BE2C (cell line): ENCODE data around the gene GRIK1.

ENCODE experiments used
- DNase-seq: peaks from one replicate; pipeline ENCODE4 v3.0.0-alpha.2; 2020
- H3K27me3 ChIP-seq: fragments of 250-450 bp; sonication (Bioruptor Pico); 2 replicates; pipeline ENCODE4 v1.5.1; 2020; ENCODE audit warnings: mild to moderate bottlenecking
- H3K36me3 ChIP-seq: fragments of 250-450 bp; sonication (Bioruptor Pico); 2 replicates; pipeline ENCODE4 v1.5.1; 2020; ENCODE audit warnings: mild to moderate bottlenecking
- H3K4me1 ChIP-seq: fragments of 250-450 bp; sonication (Bioruptor Pico); 2 replicates; pipeline ENCODE4 v1.5.1; 2020
- H3K4me3 ChIP-seq: 2 replicates; pipeline ENCODE4 v1.5.1; 2011; ENCODE audit warnings: low read depth, low read length
- H3K9me3 ChIP-seq: fragments of 250-450 bp; sonication (Bioruptor Pico); 2 replicates; pipeline ENCODE4 v1.5.1; 2020
- TF ChIP-seq, protein P1 (sequence below): IDR thresholded peaks from 2 replicates; pipeline ENCODE4 v1.5.1; 2012; ENCODE audit warnings: mild to moderate bottlenecking, low read depth, low read length

The GRIK1 gene

GRCh38 chr21:29642551-29643245, 297.1 kb downstream of the GRIK1 start:
- no peaks in the 10 kb centered on the region for H3K9me3 ChIP-seq

DNA sequence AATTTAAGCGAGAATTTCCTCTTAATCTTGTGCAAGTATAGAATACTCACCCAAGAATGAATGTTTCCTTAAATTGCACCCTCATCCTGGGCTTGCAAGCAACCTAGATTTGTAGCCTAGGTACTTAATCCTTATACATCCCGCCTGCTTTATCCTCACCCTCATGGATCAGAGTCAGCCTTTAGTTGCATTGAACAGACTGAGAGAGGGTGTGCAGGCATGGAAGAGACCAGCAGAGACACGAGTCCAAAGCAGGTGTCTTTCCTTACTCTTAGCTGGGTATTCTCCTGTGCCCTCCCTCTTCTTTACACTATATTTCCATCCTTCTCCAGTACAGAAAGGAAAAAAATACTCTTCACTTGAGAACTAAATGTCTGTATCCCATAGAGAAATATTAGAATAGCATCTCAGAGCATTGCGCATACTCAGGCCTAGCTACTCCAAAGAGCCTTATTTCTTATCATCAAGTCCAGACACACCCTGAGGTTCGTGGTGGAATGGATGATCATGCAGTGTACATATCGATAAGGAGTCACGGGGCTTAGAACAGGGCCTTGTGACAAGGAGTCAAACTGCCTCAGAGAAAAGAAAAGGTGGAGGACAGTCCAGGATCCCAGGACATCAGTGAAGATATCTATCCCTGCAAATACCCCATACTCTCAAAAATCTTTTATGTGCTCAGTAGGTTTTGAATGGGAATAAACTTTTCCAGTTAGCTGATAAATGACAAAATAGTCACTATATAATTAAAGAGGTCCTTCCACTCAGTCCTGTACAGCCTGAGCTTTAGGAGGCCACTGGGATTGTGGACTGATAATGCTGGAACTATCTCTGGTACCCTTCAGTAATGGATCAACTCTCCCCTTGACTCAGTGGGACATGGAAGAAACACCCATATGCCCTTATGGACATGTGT, 297.9 kb downstream of the GRIK1 start:
- H3K4me3 ChIP-seq, result no peak overlapping the region
- no peaks in the 10 kb centered on the region for H3K36me3 ChIP-seq
- TF ChIP-seq, protein P1, sequence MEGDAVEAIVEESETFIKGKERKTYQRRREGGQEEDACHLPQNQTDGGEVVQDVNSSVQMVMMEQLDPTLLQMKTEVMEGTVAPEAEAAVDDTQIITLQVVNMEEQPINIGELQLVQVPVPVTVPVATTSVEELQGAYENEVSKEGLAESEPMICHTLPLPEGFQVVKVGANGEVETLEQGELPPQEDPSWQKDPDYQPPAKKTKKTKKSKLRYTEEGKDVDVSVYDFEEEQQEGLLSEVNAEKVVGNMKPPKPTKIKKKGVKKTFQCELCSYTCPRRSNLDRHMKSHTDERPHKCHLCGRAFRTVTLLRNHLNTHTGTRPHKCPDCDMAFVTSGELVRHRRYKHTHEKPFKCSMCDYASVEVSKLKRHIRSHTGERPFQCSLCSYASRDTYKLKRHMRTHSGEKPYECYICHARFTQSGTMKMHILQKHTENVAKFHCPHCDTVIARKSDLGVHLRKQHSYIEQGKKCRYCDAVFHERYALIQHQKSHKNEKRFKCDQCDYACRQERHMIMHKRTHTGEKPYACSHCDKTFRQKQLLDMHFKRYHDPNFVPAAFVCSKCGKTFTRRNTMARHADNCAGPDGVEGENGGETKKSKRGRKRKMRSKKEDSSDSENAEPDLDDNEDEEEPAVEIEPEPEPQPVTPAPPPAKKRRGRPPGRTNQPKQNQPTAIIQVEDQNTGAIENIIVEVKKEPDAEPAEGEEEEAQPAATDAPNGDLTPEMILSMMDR, result no peak
- DNase-seq, result no peak
- H3K4me1 ChIP-seq, result no peaks in the 10 kb centered on the region
- H3K9me3 ChIP-seq, result no peaks in the 10 kb centered on the region
- no peaks in the 10 kb centered on the region for H3K27me3 ChIP-seq

More at GRCh38 chr21:29642551-29643245, 297.1 kb downstream of the GRIK1 start:
- Histone ChIP-seq H3K4me1 (no peaks in the 10 kb centered on the region), H3K36me3 (no peaks in the 10 kb centered on the region), H3K27me3 (no peaks in the 10 kb centered on the region), H3K4me3 (no peak overlapping the region)
- no peak for DNase-seq
- TF ChIP-seq, protein P1, result no peak

DNA sequence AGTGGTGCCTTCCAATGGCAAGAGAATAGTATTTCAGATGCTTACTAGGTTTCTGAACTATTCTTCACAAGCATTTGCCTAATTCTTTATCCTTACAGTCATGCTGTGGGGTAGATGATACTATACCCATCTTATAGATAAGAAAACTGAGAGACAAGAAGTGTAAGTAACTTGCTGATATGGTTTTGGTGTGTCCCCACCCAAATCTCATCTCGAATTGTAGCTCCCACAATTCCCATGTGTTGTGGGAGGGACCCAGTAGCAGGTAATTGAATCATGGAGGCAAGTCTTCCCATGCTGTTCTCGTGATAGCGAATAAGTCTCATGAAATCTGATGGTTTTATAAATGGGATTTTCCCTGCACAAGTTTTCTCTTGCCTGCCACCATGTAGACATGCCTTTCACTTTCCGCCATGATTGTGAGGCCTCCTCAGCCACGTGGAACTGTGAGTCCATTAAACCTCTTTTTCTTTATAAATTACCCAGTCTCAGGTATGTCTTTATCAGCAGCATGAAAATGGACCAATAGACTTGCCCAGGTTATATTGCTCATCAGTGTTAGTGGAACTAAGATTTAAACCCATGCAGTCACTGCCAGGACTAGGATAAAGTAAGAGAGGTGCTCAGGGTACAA, 298.7 kb downstream of the GRIK1 start:
- no peaks in the 10 kb centered on the region for H3K36me3 ChIP-seq
- H3K9me3 ChIP-seq, result no peaks in the 10 kb centered on the region
- no peak for DNase-seq
- H3K27me3 ChIP-seq, result no peaks in the 10 kb centered on the region
- TF ChIP-seq, protein P1, result no peak
- no peak overlapping the region for H3K4me3 ChIP-seq
- no peaks in the 10 kb centered on the region for H3K4me1 ChIP-seq

GRCh38 chr21:29640080-29640508, 299.7 kb downstream of the GRIK1 start:
- Histone ChIP-seq H3K36me3 (no peaks in the 10 kb centered on the region), H3K9me3 (no peaks in the 10 kb centered on the region), H3K4me1 (no peaks in the 10 kb centered on the region), H3K4me3 (no peak overlapping the region), H3K27me3 (no peaks in the 10 kb centered on the region; the same call in 1 of the 2 replicates)
- no peak for DNase-seq
- TF ChIP-seq, protein P1, result no peak

- no peaks in the 10 kb centered on the region for H3K36me3 ChIP-seq
- no peaks in the 10 kb centered on the region for H3K4me1 ChIP-seq
- no peak overlapping the region for H3K4me3 ChIP-seq
- H3K27me3 ChIP-seq, result no peaks in the 10 kb centered on the region; the same call in 1 of the 2 replicates
- H3K9me3 ChIP-seq, result no peaks in the 10 kb centered on the region
- DNase-seq, result no peak
- TF ChIP-seq, protein P1, result no peak
These were observed 300.3 kb downstream of the GRIK1 start for GRCh38 chr21:29639366-29640079.
